Medulla oblongata (tissue), 1 donor: ENCODE results near the gene UTS2B.

Source experiments
- DNase-seq: peaks from one replicate; pipeline ENCODE4 v3.0.0-alpha.2; 2015; ENCODE audit errors: extremely low spot score

The UTS2B gene

DNA sequence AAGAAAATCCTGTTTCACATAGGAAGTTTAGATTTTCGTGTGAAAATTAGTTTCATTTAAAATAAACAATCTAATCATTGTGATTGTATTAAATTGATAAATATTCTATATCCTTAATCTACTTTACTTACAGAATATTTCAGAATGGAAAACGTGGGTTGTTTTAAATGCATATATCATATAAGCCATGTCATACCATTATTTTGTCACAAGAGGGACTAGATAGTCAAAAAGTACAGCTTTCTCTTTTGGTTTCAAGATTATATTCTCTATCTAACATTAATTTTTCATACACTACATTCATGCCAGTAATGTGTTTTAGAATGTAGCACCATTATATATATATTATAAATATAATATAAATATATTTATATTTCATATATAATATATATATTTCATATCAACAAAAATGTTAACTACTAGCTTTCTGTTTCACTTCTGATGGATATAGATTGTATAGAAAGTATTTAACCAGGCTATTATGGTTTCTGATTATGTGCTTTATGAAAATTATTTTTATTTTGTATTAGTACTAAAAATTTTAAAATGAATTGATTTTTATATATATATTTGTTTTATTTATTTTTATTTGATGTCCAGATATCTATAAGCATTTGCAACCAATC, 86.0 kb downstream of the UTS2B start:
- DNase-seq, result no peak

DNA sequence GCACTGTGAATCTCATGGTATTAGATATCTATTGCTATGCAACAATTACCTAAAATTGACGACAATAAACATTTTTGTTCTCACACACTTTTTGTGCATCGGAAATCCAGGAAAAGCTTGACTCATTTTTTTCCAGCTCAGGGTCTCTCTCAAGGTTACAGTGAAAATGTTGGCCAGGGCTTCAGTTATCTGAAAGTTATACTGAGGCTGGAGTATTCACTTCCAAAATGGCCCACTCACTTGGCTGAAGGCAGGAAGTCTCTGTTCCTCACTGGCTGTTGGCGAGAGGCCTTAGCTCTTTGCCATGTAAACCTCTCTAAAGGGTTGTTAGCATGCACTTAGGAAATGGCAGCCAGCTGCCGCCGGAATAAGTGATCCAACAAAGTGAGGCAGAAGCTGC, 89.8 kb downstream of the UTS2B start:
- peak; percentile 37 for DNase-seq

- no peak for DNase-seq
Measured at GRCh38 chr3:191239407-191240031, 90.8 kb downstream of the UTS2B start.

DNA sequence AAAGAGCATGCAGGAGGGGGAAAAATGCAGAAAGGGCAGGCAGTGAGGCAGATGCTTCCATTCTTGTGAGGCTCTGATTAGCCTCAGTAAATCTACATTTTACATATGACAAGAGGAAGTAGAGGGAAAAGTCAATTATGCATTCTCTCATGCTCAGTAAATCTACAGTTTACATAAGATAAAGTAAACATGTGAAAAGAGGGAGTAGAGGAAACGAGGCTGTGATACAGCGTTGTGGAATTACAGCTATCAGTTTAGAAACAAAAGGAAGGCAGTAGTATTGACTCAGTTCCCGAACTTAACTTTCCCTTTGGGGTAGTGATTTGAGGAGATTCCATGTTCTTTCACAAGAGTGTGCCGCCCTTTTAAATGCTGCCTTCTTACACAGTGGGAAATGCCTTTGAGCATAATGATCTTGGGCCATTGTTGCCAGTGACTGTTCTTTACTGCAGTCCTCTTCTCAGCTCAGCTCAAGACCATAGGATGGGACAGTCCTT, 92.0 kb downstream of the UTS2B start:
- no peak for DNase-seq

- no peak for DNase-seq
Measured at GRCh38 chr3:191237047-191237882, 93.1 kb downstream of the UTS2B start.

- no peak for DNase-seq
Measured at GRCh38 chr3:191236646-191237045, 93.7 kb downstream of the UTS2B start.

DNA sequence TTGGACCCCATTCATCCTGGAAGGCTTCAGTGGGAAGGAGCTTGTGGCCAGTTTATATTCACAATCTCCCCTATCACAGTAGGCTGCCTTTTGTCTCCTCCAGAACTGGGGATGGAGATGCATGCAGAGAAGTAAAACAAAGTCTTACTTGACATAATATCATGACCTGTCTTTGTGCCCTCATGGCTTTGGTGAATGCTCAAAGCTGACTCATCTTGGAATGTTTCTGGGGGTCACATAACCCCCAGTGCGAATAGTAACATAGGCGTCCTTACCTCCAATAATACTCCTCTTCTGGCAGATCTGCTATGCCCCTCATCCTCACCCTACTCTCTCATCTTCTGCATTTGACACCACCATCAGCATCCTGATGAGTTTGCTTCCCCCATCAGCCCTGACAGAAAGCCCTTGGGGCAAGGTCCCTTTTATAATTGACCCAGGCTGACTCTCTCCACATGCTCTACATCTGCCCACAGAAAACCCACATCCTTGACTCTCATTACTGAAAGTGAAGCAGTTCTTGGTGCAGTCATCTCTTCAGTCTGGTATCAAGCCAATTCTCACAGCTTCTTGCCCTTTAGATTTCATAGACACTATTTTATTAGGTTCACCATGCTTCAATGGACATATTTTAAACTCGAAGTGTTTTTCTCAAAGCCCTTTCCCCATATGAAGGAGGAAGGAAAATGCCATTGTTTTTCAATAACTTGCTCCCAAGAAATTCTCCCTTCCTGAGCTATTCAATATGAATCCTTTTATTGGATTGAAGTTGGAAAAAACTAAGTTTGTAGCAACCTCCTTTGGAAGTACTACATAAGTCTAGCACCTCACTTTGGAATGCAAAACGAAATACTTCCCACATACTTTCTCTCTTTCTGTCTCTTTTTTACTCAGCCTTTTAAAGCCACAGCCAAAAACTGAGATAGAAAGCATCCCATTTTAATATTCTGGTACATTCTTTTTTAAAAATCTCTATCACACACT, 94.7 kb downstream of the UTS2B start:
- DNase-seq, result no peak

- no peak for DNase-seq
Measured at GRCh38 chr3:191234216-191234615, 96.1 kb downstream of the UTS2B start.

DNA sequence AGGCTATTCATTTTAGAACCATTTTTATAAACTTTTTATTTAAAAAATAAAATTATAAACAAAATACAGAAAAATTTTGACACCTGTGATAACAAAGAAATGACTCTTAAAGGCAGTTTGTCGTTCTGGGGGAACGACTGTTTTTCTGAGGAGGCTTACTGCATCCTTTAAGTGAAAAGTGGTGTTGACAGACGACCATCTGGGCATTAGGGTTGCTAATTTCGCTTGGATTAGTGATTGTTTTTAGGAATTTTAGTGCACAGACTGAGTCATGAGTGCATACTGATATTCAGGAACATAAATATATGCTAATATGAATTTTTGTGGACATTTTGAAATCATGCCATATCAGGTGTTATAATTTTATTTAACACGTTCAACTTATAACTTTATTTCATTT, 102.8 kb downstream of the UTS2B start:
- DNase-seq, result no peak

DNA sequence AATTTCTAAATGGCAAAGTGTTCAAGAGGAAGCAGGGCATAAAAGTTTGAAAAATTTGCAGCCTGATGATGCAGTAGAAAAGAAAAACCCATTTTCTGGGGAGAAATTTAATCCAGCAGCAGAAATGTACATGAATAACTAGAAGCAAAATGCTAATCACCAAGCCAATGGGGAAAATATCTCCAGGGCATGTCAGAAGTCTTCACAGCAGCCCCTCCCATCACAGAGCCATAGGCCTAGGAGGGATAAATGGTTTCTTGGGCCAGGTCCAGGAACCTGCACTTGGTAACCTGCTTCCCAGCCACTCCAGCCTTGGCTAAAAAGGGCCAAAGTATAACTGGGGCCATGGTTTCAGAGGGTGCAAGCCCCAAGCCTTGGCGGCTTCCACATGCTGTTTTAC, 108.7 kb downstream of the UTS2B start:
- no peak for DNase-seq

GRCh38 chr3:191220908-191221307, 109.4 kb downstream of the UTS2B start:
- no peak for DNase-seq

DNA sequence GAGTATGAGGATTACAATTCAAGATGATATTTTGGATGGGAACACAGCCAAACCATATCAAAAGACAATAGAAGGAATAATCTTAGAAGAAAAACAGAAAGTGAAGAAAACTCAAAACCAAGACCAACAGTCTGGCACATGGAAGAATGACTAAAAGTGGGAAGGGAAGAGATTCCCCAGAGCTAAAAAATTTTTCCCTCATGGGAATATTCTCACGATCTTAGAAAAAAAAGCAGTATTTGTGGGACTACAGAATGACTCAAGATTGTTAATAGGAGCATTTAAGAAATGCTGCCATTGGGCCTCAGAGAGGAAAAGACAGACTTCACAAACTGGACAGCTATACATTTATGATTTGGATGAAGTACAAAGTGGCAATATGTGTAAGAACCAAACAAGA, 113.0 kb downstream of the UTS2B start:
- no peak for DNase-seq
